ENCODE data around the gene TRDN.

DNA sequence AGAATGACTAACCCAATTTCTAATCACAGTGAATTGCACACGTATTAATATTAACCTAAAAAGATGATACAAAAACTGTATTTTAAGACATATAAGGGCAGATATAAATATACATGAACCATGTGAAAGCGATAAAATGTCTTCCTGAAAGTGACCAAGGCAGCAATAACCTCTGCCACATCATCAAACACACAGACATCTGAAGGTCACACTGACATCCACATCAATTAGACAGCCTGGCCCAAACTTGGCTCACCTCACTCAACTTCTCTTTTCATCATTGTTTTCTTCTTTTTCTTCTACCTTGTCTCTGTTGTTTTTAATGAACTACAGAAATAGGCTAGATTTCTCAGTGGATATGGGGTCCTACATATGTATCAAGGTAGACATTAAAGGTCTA, 128.5 kb downstream of the TRDN start:
- TF ChIP-seq, protein P1, sequence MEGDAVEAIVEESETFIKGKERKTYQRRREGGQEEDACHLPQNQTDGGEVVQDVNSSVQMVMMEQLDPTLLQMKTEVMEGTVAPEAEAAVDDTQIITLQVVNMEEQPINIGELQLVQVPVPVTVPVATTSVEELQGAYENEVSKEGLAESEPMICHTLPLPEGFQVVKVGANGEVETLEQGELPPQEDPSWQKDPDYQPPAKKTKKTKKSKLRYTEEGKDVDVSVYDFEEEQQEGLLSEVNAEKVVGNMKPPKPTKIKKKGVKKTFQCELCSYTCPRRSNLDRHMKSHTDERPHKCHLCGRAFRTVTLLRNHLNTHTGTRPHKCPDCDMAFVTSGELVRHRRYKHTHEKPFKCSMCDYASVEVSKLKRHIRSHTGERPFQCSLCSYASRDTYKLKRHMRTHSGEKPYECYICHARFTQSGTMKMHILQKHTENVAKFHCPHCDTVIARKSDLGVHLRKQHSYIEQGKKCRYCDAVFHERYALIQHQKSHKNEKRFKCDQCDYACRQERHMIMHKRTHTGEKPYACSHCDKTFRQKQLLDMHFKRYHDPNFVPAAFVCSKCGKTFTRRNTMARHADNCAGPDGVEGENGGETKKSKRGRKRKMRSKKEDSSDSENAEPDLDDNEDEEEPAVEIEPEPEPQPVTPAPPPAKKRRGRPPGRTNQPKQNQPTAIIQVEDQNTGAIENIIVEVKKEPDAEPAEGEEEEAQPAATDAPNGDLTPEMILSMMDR (IDR thresholded peaks at IDR 0.05; ENCODE audit: poor library complexity) = no peak
- TF ChIP-seq EZH2phosphoT487 (IDR thresholded peaks at IDR 0.05; ENCODE audit: low read depth, severe bottlenecking, unreplicated experiment) (no peak), EZH2 (IDR thresholded peaks at IDR 0.05; ENCODE audit: borderline replicate concordance) (no peak)
